GM12872 (cell line): ENCODE measurements around the gene AGBL4.

Source experiments
- CTCF ChIP-seq: IDR thresholded peaks from 3 replicates; pipeline ENCODE4 v1.5.1; 2011; ENCODE audit warnings: low read depth, mild to moderate bottlenecking, low read length, moderate library complexity; ENCODE audit not compliant: insufficient read depth

The AGBL4 gene

GRCh38 chr1:49824261-49824660, 199.5 kb downstream of the AGBL4 start:
- no peak for TF ChIP-seq CTCF

- TF ChIP-seq CTCF, result no peak
These were observed 206.1 kb downstream of the AGBL4 start for GRCh38 chr1:49817681-49818080.

- TF ChIP-seq CTCF, result 0 out of 3 replicates have a peak, but pooled peaks have one; percentile 28
These were observed 258.7 kb downstream of the AGBL4 start for GRCh38 chr1:49765034-49765433.

GRCh38 chr1:49728377-49728776, 295.4 kb downstream of the AGBL4 start:
- TF ChIP-seq CTCF, result no peak

- TF ChIP-seq CTCF, result no peak
These were observed 300.1 kb downstream of the AGBL4 start for GRCh38 chr1:49723662-49724061.

- no peak for TF ChIP-seq CTCF
These were observed 329.4 kb downstream of the AGBL4 start for GRCh38 chr1:49694251-49694827.

- TF ChIP-seq CTCF, result no peak
These were observed 337.6 kb downstream of the AGBL4 start for GRCh38 chr1:49686107-49686506.
